Amniotic epithelial cell (primary cell): ENCODE results near the gene IDH2.
"Not testable (repeated sequence)": the region's sequence is repeated elsewhere in the genome, so short reads cannot be mapped to it uniquely, and the experiment has no call there.

ENCODE experiments used
- DNase-seq: peaks from one replicate; pipeline ENCODE4 v3.0.0-alpha.2; 2010; ENCODE audit warnings: low read depth

IDH2 gene

GRCh38 chr15:90114451-90114901 is 12.2 kb upstream of the IDH2 start:
- DNase-seq = no peak

- no peak for DNase-seq
These were observed 10.9 kb upstream of the IDH2 start for GRCh38 chr15:90113166-90113565.

- peak; percentile 43 for DNase-seq
These were observed 7.0 kb upstream of the IDH2 start for GRCh38 chr15:90109163-90109751.

- not testable (repeated sequence) for DNase-seq
These were observed 5.8 kb upstream of the IDH2 start for GRCh38 chr15:90108038-90108437.

GRCh38 chr15:90106522-90107117 is 4.4 kb upstream of the IDH2 start:
- peak; percentile 61 for DNase-seq

- DNase-seq = no peak
These were observed 3.3 kb upstream of the IDH2 start for GRCh38 chr15:90105521-90105920.

GRCh38 chr15:90104551-90104950 is 2.3 kb upstream of the IDH2 start:
- DNase-seq = no peak

- DNase-seq = no peak
These were observed 1.5 kb upstream of the IDH2 start for GRCh38 chr15:90103701-90104329.

- DNase-seq = no peak
These were observed 919 bp downstream of the IDH2 start for GRCh38 chr15:90101130-90101968.

- peak; percentile 63 for DNase-seq
These were observed 2.1 kb downstream of the IDH2 start for GRCh38 chr15:90099868-90100831.

GRCh38 chr15:90099072-90099867 is 3.0 kb downstream of the IDH2 start:
- no peak for DNase-seq

GRCh38 chr15:90097475-90097874 is 4.8 kb downstream of the IDH2 start:
- no peak for DNase-seq

GRCh38 chr15:90095521-90095959 is 6.7 kb downstream of the IDH2 start:
- no peak for DNase-seq

- no peak for DNase-seq
These were observed 10.9 kb downstream of the IDH2 start for GRCh38 chr15:90091156-90091931.

- DNase-seq = no peak
These were observed 11.9 kb downstream of the IDH2 start for GRCh38 chr15:90090226-90090848.

- DNase-seq = peak; percentile 35
These were observed 14.7 kb downstream of the IDH2 start for GRCh38 chr15:90087454-90088154.

GRCh38 chr15:90086868-90087268 is 15.4 kb downstream of the IDH2 start:
- DNase-seq = peak; percentile 29

GRCh38 chr15:90085565-90085964 is 16.7 kb downstream of the IDH2 start:
- DNase-seq = no peak
